Colonic mucosa (tissue), 4 donors: ENCODE results near the gene NUF2. TPM values are rescaled to one million over a fixed set of nuclear protein-coding genes. Genes with fewer than 3 reads are reported as not detected.

Source experiments
- DNase-seq: peaks from one replicate; pipeline ENCODE4 v3.0.0-alpha.2; 2020
- H3K27ac ChIP-seq: fragments of 200-600 bp; one replicate; pipeline ENCODE4 v1.8.0; 2021
- H3K27me3 ChIP-seq: fragments of 200-600 bp; one replicate; pipeline ENCODE4 v1.8.0; 2021
- H3K36me3 ChIP-seq: fragments of 200-600 bp; one replicate; pipeline ENCODE4 v1.8.0; 2021
- H3K4me1 ChIP-seq: fragments of 200-600 bp; one replicate; pipeline ENCODE4 v1.8.0; 2021; ENCODE audit warnings: mild to moderate bottlenecking
- H3K4me3 ChIP-seq: fragments of 200-600 bp; one replicate; pipeline ENCODE4 v1.8.0; 2021
- H3K9ac ChIP-seq, 2 donors: one replicate each; pipeline ENCODE4 v1.7.0; 2013; ENCODE audit warnings: control low read depth in 2 of 2, low read depth in 2 of 2, low read length in 2 of 2
- H3K9me3 ChIP-seq: fragments of 200-600 bp; one replicate; pipeline ENCODE4 v1.8.0; 2021
- intact Hi-C: fragments of 100-400 bp; cut with DNase I; formaldehyde crosslinking; loops from one replicate; pipeline ENCODE4 v1.14.1; 2022
- total RNA-seq, 2 donors: library from RNA; stranded (reverse); fragmentation: NEBNext Ultra II Directional in 1 of 2; extraction: Animal tissue kit (Norgen Biotek cat#: 25700) in 1 of 2; gene quantifications; one replicate each; pipeline ENCODE4 v1.2.1, GENCODE V29; 2021
- TF ChIP-seq, protein P1 (sequence below): fragments of 200-600 bp; IDR thresholded peaks from one replicate; pipeline ENCODE4 v1.8.0; 2022; ENCODE audit warnings: antibody characterized with exemption, mild to moderate bottlenecking
- donor health status: healthy.
- donor health status: DM: no; HTN: no; CAD: no.
- donor health status: DM: no; HTN: no; CAD: no.

Gene NUF2
- total RNA-seq, 2 donors from 2014 or later: 6.8 to 17.6 TPM

DNA sequence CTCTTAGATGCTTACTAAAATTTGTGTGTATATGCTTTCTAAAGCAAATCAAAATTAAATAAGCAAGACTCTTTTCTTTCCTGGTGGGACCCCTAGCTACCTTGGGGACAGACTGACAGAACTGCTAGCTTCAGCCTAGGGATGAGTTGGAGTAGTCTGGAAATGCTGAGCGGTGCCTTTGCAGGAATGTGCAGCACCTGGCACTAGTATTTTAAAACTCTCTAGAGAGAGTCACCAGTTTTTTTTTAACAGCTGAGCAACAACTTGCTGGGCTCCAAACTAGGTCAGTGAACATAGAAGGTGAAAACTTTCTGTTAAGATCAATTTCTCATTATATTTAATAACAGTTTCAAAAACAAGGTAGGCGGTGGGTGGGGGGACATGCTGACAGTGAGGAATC lies 56.8 kb downstream of the NUF2 start:
- H3K9me3 ChIP-seq: no peaks in the 10 kb centered on the region
- no peaks in the 10 kb centered on the region for H3K4me1 ChIP-seq
- DNase-seq: no peak
- no peak overlapping the region for H3K9ac ChIP-seq
- TF ChIP-seq, protein P1, sequence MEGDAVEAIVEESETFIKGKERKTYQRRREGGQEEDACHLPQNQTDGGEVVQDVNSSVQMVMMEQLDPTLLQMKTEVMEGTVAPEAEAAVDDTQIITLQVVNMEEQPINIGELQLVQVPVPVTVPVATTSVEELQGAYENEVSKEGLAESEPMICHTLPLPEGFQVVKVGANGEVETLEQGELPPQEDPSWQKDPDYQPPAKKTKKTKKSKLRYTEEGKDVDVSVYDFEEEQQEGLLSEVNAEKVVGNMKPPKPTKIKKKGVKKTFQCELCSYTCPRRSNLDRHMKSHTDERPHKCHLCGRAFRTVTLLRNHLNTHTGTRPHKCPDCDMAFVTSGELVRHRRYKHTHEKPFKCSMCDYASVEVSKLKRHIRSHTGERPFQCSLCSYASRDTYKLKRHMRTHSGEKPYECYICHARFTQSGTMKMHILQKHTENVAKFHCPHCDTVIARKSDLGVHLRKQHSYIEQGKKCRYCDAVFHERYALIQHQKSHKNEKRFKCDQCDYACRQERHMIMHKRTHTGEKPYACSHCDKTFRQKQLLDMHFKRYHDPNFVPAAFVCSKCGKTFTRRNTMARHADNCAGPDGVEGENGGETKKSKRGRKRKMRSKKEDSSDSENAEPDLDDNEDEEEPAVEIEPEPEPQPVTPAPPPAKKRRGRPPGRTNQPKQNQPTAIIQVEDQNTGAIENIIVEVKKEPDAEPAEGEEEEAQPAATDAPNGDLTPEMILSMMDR: no peak
- no peak overlapping the region for H3K4me3 ChIP-seq
- H3K27me3 ChIP-seq: no peaks in the 10 kb centered on the region
- intact Hi-C loops: no loop called here
- no peaks in the 10 kb centered on the region for H3K36me3 ChIP-seq
- H3K27ac ChIP-seq: no peak overlapping the region

DNA sequence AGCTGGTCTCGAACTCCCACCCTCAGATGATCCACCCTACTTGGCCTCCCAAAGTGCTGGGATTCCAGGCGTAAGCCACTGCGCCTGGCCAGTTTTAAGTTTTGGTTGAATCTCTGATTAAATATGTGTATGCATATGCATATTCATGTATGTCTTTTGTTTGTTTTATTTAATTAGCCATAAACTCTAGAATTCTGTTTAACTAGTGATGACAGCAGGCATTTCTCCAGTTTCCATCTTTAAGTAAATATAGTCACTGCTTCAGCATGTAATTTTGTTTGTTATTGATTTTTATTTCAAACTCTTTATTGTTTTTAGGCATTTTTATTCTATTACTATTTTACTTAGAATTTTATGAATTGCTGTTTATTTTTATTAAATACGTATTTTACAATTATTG lies 58.0 kb downstream of the NUF2 start:
- intact Hi-C loops: no loop called here
- Histone ChIP-seq H3K27me3 (no peaks in the 10 kb centered on the region), H3K4me3 (no peak overlapping the region), H3K4me1 (no peaks in the 10 kb centered on the region), H3K9ac (no peak overlapping the region), H3K9me3 (no peaks in the 10 kb centered on the region), H3K27ac (no peak overlapping the region), H3K36me3 (no peaks in the 10 kb centered on the region)
- TF ChIP-seq, protein P1: no peak
- DNase-seq: no peak

DNA sequence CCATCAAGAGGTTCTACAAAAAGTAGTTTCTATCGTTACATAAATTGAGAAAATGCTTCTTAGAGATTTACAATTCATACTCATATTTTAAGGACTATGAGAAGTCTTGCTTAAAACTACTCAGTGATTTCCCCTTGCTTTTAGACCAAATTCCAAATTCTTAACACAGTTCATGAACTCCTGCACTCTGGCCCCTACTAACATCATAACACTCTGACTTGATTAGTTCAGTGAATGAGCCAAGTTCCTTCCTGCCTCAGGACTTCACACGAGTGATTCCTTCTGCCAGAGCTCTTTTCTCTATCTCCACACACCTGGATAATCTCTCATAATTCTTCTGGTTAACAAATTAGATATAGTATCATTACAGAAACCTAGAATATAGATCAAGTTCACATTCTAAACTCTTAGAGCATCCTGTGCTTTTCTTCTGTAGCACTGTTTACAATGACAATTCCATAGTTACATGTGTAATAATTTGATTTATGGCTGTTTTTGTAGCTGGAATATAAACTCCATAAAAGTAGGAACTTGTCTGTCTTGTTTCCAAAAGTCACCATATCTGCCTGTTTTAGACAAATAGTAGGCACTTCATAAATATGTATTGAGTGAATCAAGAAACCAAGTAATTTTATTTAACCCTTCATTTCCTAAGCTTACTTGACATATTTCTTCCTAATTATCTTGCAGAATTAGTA lies 59.9 kb downstream of the NUF2 start:
- Histone ChIP-seq H3K27ac (no peak overlapping the region), H3K9me3 (no peaks in the 10 kb centered on the region), H3K9ac (no peak overlapping the region), H3K36me3 (no peaks in the 10 kb centered on the region), H3K27me3 (no peaks in the 10 kb centered on the region), H3K4me3 (no peak overlapping the region), H3K4me1 (no peaks in the 10 kb centered on the region)
- intact Hi-C loops: no loop called here
- no peak for DNase-seq
- TF ChIP-seq, protein P1: no peak

DNA sequence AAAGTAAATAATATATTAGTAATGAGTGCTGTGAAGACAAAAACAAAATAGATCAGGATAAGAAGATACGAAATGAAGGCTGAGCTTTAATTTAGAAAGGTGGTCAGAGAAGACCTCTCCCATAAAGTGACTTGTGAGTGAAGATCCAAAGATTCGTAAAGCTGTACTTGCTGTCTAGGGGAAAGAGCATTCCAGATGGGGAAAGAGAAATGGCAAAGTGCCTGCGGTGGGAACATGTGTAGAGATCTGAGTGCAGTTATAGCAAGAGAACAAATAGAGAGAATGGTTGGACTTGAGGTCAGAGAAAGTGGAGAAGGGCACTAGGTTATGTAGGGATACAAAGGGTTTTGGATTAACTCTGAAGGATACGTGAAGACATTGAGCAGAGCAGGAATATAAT lies 60.6 kb downstream of the NUF2 start:
- no peaks in the 10 kb centered on the region for H3K27me3 ChIP-seq
- H3K4me1 ChIP-seq: no peaks in the 10 kb centered on the region
- H3K9me3 ChIP-seq: no peaks in the 10 kb centered on the region
- intact Hi-C loops: no loop called here
- H3K4me3 ChIP-seq: no peak overlapping the region
- no peak overlapping the region for H3K27ac ChIP-seq
- no peaks in the 10 kb centered on the region for H3K36me3 ChIP-seq
- DNase-seq: no peak
- TF ChIP-seq, protein P1: no peak
- no peak overlapping the region for H3K9ac ChIP-seq

DNA sequence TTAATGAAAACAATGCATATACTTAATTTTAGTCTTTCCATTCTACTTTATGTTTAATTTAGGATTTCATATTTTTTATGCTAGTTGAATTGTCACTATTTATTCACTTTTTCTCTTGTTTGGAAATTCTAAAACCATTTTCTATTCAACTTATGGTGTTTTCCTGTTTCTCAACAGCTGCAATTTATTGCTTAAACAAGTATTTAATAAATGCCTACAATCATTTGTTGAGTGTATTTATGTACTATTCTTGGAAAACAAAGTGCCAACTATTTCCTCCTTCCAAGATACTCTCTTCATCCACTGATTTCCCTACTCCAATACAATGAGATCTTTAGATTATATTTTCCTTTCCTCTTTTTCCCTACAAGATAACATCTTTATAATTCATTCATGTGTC lies 65.4 kb downstream of the NUF2 start:
- Histone ChIP-seq H3K36me3 (no peaks in the 10 kb centered on the region), H3K9ac (no peak overlapping the region), H3K9me3 (no peaks in the 10 kb centered on the region), H3K27ac (no peak overlapping the region), H3K27me3 (no peaks in the 10 kb centered on the region), H3K4me1 (no peaks in the 10 kb centered on the region), H3K4me3 (no peak overlapping the region)
- no peak for DNase-seq
- TF ChIP-seq, protein P1: no peak
- intact Hi-C loops: no loop called here
